Smooth muscle cell (in vitro differentiated cells): ENCODE results near the gene SELENOV. TPM values are rescaled to one million over a fixed set of nuclear protein-coding genes. Genes with fewer than 3 reads are reported as not detected.

Source experiments
- DNase-seq: peaks from one replicate; lab custom pipeline; 2025; ENCODE audit not compliant: unreplicated experiment; lab: John Stamatoyannopoulos, UW
- H2AFZ ChIP-seq: fragments of 200-600 bp; sonication (generic); 2 replicates; pipeline ENCODE4 v1.6.0; 2016; ENCODE audit warnings: antibody characterized with exemption, low read depth, mild to moderate bottlenecking
- H3F3A ChIP-seq: fragments of 200-600 bp; sonication (generic); 2 replicates; pipeline ENCODE4 v1.6.0; 2017; ENCODE audit warnings: antibody characterized with exemption, low read depth
- H3K27ac ChIP-seq: fragments of 200-600 bp; sonication (generic); 2 replicates; pipeline ENCODE4 v1.5.1; 2016; ENCODE audit warnings: low read depth, mild to moderate bottlenecking
- H3K27me3 ChIP-seq: fragments of 200-600 bp; sonication (generic); 2 replicates; pipeline ENCODE4 v1.6.1; 2016; ENCODE audit warnings: low read depth, mild to moderate bottlenecking
- H3K36me3 ChIP-seq: fragments of 200-600 bp; sonication (generic); 2 replicates; pipeline ENCODE4 v1.5.1; 2016; ENCODE audit warnings: low read depth
- H3K4me1 ChIP-seq: fragments of 200-600 bp; sonication (generic); 2 replicates; pipeline ENCODE4 v1.5.1; 2016; ENCODE audit warnings: low read depth
- H3K4me2 ChIP-seq: fragments of 200-600 bp; sonication (generic); 2 replicates; pipeline ENCODE4 v1.6.0; 2016; ENCODE audit warnings: mild to moderate bottlenecking
- H3K4me3 ChIP-seq: fragments of 200-600 bp; sonication (generic); 2 replicates; pipeline ENCODE4 v1.5.1; 2016; ENCODE audit warnings: mild to moderate bottlenecking
- H3K79me2 ChIP-seq: fragments of 200-600 bp; sonication (generic); 2 replicates; pipeline ENCODE4 v1.6.0; 2016; ENCODE audit warnings: low read depth, mild to moderate bottlenecking
- H3K9ac ChIP-seq: fragments of 200-600 bp; sonication (generic); 2 replicates; pipeline ENCODE4 v1.6.0; 2016; ENCODE audit warnings: low read depth
- H3K9me3 ChIP-seq: fragments of 200-600 bp; sonication (generic); replicated peaks from 2 replicates; pipeline ENCODE4 v1.5.1; 2016; ENCODE audit warnings: low read depth
- H4K20me1 ChIP-seq: fragments of 200-600 bp; sonication (generic); 2 replicates; pipeline ENCODE4 v1.6.0; 2016; ENCODE audit warnings: low read depth
- WGBS: methylation state at CpG from one replicate; pipeline ENCODE4 v1.1.7; 2016; ENCODE audit warnings: low lambda C conversion rate; 5-methylcytosine and 5-hydroxymethylcytosine counted together
- polyA plus RNA-seq: library from polyadenylated mRNA; unstranded; fragments of >200 nt; fragmentation: Nextera tagmentation; extraction: Ambion mirVana; gene quantifications from 2 replicates; pipeline ENCODE4 v1.2.1, GENCODE V29; 2016
- total RNA-seq: library from RNA; depleted of rRNA; stranded (reverse); fragments of >200 nt; gene quantifications from 2 replicates; pipeline ENCODE4 v1.2.3, GENCODE V29; 2014
- TF ChIP-seq, protein P1 (sequence below): fragments of 200-600 bp; sonication (generic); IDR thresholded peaks from 2 replicates; pipeline ENCODE4 v1.5.1; 2017; ENCODE audit warnings: borderline replicate concordance, mild to moderate bottlenecking, antibody characterized with exemption; ENCODE audit not compliant: insufficient read depth, poor library complexity, severe bottlenecking

Gene SELENOV
- total and polyA plus RNA-seq, 2 experiments from 2014 or later = not detected

DNA sequence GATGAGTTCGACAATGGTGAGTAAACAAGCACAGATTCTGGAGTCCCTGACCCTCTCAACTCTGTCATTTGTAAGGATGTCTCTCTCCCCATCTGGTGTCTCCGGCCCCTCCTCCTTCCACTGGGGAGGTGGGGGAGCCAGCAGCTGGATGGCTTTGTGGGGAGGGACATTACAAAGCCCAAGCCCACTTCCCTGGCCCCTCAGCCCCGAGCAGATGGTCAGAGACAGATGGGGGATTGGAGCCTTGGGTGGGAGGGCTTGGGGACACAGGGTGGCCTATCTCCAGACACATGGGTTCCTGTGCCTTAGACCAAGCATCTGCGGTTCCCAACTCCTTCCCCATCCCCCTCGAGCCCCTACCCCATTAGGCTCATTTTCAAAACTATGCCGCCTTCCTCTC is 31.8 kb upstream of the SELENOV start:
- H3K27me3 ChIP-seq = no peaks in the 10 kb centered on the region
- H3K4me3 ChIP-seq = no peak overlapping the region
- H3K79me2 ChIP-seq = peaks cover 18% of the 10 kb centered on the region
- no peaks in the 10 kb centered on the region for H4K20me1 ChIP-seq
- H3F3A ChIP-seq = peaks cover 4% of the 10 kb centered on the region
- WGBS = 92% methylated on average over 6 of the region's 6 CpGs
- no peak overlapping the region for H3K9ac ChIP-seq
- H3K9me3 ChIP-seq = no peaks in the 10 kb centered on the region
- no peak overlapping the region for H2AFZ ChIP-seq
- H3K27ac ChIP-seq = no peak overlapping the region
- peaks cover 14% of the 10 kb centered on the region for H3K4me1 ChIP-seq
- H3K4me2 ChIP-seq = no peak overlapping the region
- TF ChIP-seq, protein P1, sequence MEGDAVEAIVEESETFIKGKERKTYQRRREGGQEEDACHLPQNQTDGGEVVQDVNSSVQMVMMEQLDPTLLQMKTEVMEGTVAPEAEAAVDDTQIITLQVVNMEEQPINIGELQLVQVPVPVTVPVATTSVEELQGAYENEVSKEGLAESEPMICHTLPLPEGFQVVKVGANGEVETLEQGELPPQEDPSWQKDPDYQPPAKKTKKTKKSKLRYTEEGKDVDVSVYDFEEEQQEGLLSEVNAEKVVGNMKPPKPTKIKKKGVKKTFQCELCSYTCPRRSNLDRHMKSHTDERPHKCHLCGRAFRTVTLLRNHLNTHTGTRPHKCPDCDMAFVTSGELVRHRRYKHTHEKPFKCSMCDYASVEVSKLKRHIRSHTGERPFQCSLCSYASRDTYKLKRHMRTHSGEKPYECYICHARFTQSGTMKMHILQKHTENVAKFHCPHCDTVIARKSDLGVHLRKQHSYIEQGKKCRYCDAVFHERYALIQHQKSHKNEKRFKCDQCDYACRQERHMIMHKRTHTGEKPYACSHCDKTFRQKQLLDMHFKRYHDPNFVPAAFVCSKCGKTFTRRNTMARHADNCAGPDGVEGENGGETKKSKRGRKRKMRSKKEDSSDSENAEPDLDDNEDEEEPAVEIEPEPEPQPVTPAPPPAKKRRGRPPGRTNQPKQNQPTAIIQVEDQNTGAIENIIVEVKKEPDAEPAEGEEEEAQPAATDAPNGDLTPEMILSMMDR = no peak
- H3K36me3 ChIP-seq = no peaks in the 10 kb centered on the region
- DNase-seq = no peak

DNA sequence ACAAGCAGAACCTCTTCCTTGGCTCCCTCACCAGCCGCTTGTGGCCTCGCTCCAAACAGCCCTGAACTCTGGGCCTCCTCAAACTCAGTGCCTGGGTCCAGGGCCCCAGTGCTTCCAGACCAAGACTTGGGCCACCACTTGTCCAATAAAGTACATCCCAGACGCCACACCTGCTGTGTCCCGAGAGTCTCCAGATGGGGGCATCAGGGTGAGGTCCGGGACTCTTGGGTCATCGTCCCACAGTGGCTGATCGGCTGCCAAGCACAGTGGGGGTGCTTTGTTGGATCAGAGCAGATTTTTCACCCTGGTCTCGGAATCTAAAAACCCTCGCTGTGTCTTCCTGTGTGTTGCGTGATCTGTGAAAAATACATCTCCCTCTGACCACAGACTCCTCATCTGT is 25.2 kb upstream of the SELENOV start:
- Histone ChIP-seq H2AFZ (no peak overlapping the region), H3K27me3 (no peaks in the 10 kb centered on the region), H3K4me2 (no peak overlapping the region), H3K4me3 (no peak overlapping the region), H3F3A (no peaks in the 10 kb centered on the region), H3K36me3 (no peaks in the 10 kb centered on the region), H3K79me2 (no peaks in the 10 kb centered on the region), H3K4me1 (no peaks in the 10 kb centered on the region), H3K9ac (no peak overlapping the region), H4K20me1 (no peaks in the 10 kb centered on the region), H3K9me3 (no peaks in the 10 kb centered on the region), H3K27ac (no peak overlapping the region)
- no peak for DNase-seq
- 97% methylated on average over 10 of the region's 10 CpGs for WGBS
- TF ChIP-seq, protein P1 = no peak

DNA sequence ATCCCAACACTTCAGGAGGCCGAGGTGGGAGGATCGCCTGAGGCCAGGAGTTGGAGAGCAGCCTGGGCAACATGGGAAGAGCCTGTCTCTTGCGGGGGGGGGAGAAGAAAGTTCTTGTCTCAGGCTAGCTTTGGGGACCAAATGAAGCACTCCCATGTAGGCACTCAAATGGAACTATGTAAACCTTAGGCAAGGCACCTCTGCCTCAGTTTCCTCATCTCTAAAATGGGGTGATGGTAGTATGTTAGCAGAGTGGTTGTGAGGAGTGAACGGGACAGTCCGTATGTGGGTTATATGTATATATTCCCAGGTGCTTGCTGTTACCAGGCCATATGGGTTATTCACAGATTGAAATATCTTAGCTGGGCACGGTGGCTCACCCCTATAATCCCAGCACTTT is 22.7 kb upstream of the SELENOV start:
- no peaks in the 10 kb centered on the region for H3K79me2 ChIP-seq
- no peak overlapping the region for H2AFZ ChIP-seq
- DNase-seq = no peak
- no peak overlapping the region for H3K27ac ChIP-seq
- no peaks in the 10 kb centered on the region for H3K36me3 ChIP-seq
- no peak overlapping the region for H3K9ac ChIP-seq
- H3K4me1 ChIP-seq = no peaks in the 10 kb centered on the region
- TF ChIP-seq, protein P1 = no peak
- 92% methylated on average over 6 of the region's 6 CpGs for WGBS
- H3K27me3 ChIP-seq = no peaks in the 10 kb centered on the region
- no peaks in the 10 kb centered on the region for H3F3A ChIP-seq
- no peaks in the 10 kb centered on the region for H3K9me3 ChIP-seq
- H4K20me1 ChIP-seq = no peaks in the 10 kb centered on the region
- H3K4me2 ChIP-seq = no peak overlapping the region
- no peak overlapping the region for H3K4me3 ChIP-seq

DNA sequence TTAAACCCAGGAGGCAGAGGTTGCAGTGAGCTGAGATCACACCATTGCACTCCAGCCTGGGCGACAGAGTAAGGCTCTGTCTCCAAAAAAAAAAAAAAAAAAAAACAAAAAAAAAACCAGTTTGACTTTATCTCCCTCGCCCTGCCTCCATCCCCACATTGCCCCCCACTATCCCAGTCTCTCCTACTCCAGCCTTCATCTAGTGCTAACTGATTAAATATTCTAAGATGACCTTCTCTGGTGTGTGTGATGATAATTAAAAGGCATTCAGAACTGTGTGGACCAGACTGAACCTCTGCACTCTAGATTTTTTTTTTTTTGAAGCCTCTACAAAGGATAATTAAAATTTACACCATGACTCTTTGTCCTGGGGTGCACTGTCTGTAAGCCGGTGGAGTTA is 22.2 kb upstream of the SELENOV start:
- H3K27me3 ChIP-seq = peaks cover 4% of the 10 kb centered on the region
- no peaks in the 10 kb centered on the region for H3K79me2 ChIP-seq
- H3F3A ChIP-seq = no peaks in the 10 kb centered on the region
- H3K4me2 ChIP-seq = no peak overlapping the region
- no peak overlapping the region for H3K4me3 ChIP-seq
- no peak for DNase-seq
- TF ChIP-seq, protein P1 = no peak
- H3K4me1 ChIP-seq = no peaks in the 10 kb centered on the region
- H4K20me1 ChIP-seq = no peaks in the 10 kb centered on the region
- no peak overlapping the region for H3K27ac ChIP-seq
- 88% methylated on average over 3 of the region's 3 CpGs for WGBS
- H3K9ac ChIP-seq = no peak overlapping the region
- H2AFZ ChIP-seq = no peak overlapping the region
- H3K9me3 ChIP-seq = no peaks in the 10 kb centered on the region
- H3K36me3 ChIP-seq = no peaks in the 10 kb centered on the region
